Measurements from ENCODE around the gene TRIM46. TPM values are rescaled to one million over a fixed set of nuclear protein-coding genes. Genes with fewer than 3 reads are reported as not detected.
A peak's percentile ranks its signal among the peaks of the same experiment; 100 is the strongest.

The TRIM46 gene
- total and polyA plus RNA-seq, 2 of the 13 experiments (the other 11 are each of a cell fraction or from before 2014, with no cell fraction given): 0.04 to 0.09 TPM

GRCh38 chr1:155183775-155184221 is 10.1 kb downstream of the TRIM46 start:
- POLR2A ChIA-PET: no interaction called here
- in situ Hi-C loops (cut with HindIII; ENCODE audit: extremely low pct_ligation_motif_present, low pct_unique_long_range_greater_than_20kb) (no loop called here), intact Hi-C loops (cut with micrococcal nuclease; ENCODE audit: unreplicated experiment) (no loop called here)
- Histone ChIP-seq H3K27ac (ENCODE audit: extremely low read length, insufficient read depth, low read length) (no peak overlapping the region), H3K4me2 (ENCODE audit: low read depth, low read length) (no peak overlapping the region), H2AFZ (ENCODE audit: low read length) (no peak overlapping the region), H3K9ac (ENCODE audit: insufficient read depth, low read depth, low read length) (no peak overlapping the region), H3K36me3 (replicated peaks in 1 of 2; ENCODE audit: control insufficient read depth in 1 of 2, insufficient read depth in 2 of 2, low read length in 2 of 2) (no peaks in the 10 kb centered on the region), H3K4me3 (replicated peaks in 1 of 3; ENCODE audit: insufficient read depth in 1 of 3, low read depth in 2 of 3, low read length in 3 of 3) (no peak overlapping the region), H3K79me2 (ENCODE audit: insufficient read depth, low read length) (no peaks in the 10 kb centered on the region), H3K4me1 (ENCODE audit: insufficient read depth, low read length) (peaks cover 21% of the 10 kb centered on the region), H3K9me3 (ENCODE audit: low read length) (no peaks in the 10 kb centered on the region), H3K27me3 (ENCODE audit: control insufficient read depth in 1 of 2, insufficient read depth in 2 of 2, low read length in 2 of 2) (peaks cover 7 to 61% of the 10 kb centered on the region in 2 experiments; a peak in 4 of 5 replicates), H4K20me1 (ENCODE audit: insufficient read depth, low read length) (no peaks in the 10 kb centered on the region)
- CTCF ChIA-PET (ENCODE audit: low intra/inter-chr PET ratio, low total read pairs): no interaction called here
- BruUV-seq (replicated peaks): no TSS peak
- TF ChIP-seq ZNF207 (IDR thresholded peaks at IDR 0.05; ENCODE audit: borderline replicate concordance) (no peak), HNRNPL (IDR thresholded peaks at IDR 0.05; ENCODE audit: low read depth, low read length) (0 out of 2 replicates have a peak, but pooled peaks have one; percentile 47)
- DNase-seq (ENCODE audit: low spot score) (no peak), FAIRE-seq (no peak), ATAC-seq (no peak)
- WGBS (ENCODE audit: low lambda C conversion rate): 44% methylated on average over 16 of the region's 20 CpGs

- no peak overlapping the region for H3K4me2 ChIP-seq (ENCODE audit: low read depth, low read length)
- 39% methylated on average over 4 of the region's 4 CpGs for WGBS (ENCODE audit: low lambda C conversion rate)
- intact Hi-C loops (cut with micrococcal nuclease; ENCODE audit: unreplicated experiment): no loop called here
- CTCF ChIA-PET (ENCODE audit: low intra/inter-chr PET ratio, low total read pairs): no interaction called here
- in situ Hi-C loops (cut with HindIII; ENCODE audit: extremely low pct_ligation_motif_present, low pct_unique_long_range_greater_than_20kb): no loop called here
- no peak overlapping the region for H3K9ac ChIP-seq (ENCODE audit: insufficient read depth, low read depth, low read length)
- no peak overlapping the region for H3K4me3 ChIP-seq (replicated peaks in 1 of 3; ENCODE audit: insufficient read depth in 1 of 3, low read depth in 2 of 3, low read length in 3 of 3)
- no peak overlapping the region for H3K27ac ChIP-seq (ENCODE audit: extremely low read length, insufficient read depth, low read length)
- no peaks in the 10 kb centered on the region for H3K36me3 ChIP-seq (replicated peaks in 1 of 2; ENCODE audit: control insufficient read depth in 1 of 2, insufficient read depth in 2 of 2, low read length in 2 of 2)
- no peak overlapping the region for H2AFZ ChIP-seq (ENCODE audit: low read length)
- POLR2A ChIA-PET: no interaction called here
- no peaks in the 10 kb centered on the region for H3K79me2 ChIP-seq (ENCODE audit: insufficient read depth, low read length)
- no peaks in the 10 kb centered on the region for H4K20me1 ChIP-seq (ENCODE audit: insufficient read depth, low read length)
- H3K27me3 ChIP-seq (ENCODE audit: control insufficient read depth in 1 of 2, insufficient read depth in 2 of 2, low read length in 2 of 2): peaks cover 7 to 61% of the 10 kb centered on the region in 2 experiments; a peak in 4 of 5 replicates
- H3K4me1 ChIP-seq (ENCODE audit: insufficient read depth, low read length): peaks cover 16% of the 10 kb centered on the region; the same call in 1 of the 2 replicates
- FAIRE-seq (no peak), ATAC-seq (no peak), DNase-seq (ENCODE audit: low spot score) (no peak)
- no TSS peak for BruUV-seq (replicated peaks)
- H3K9me3 ChIP-seq (ENCODE audit: low read length): no peaks in the 10 kb centered on the region
- TF ChIP-seq YEATS2 (CRISPR knock-in tag; IDR thresholded peaks at IDR 0.05; ENCODE audit: borderline replicate concordance) (no peak), ZSCAN22 (CRISPR knock-in tag; IDR thresholded peaks at IDR 0.05) (no peak), JARID2 (CRISPR knock-in tag; IDR thresholded peaks at IDR 0.05; ENCODE audit: insufficient replicate concordance) (no peak), ZHX2 (IDR thresholded peaks at IDR 0.05; ENCODE audit: low read depth) (no peak), ZHX2 (CRISPR knock-in tag; IDR thresholded peaks at IDR 0.05; ENCODE audit: borderline replicate concordance) (no peak), TBL1XR1 (IDR thresholded peaks at IDR 0.05; ENCODE audit: borderline replicate concordance, low read length, partially characterized antibody) (no peak), MZF1 (CRISPR knock-in tag; IDR thresholded peaks at IDR 0.05; ENCODE audit: borderline replicate concordance) (no peak)
These were observed 10.7 kb downstream of the TRIM46 start for GRCh38 chr1:155184351-155184811.
